Measurements from ENCODE around the gene NOL4.

The NOL4 gene

GRCh38 chr18:34225218-34225553 is 473 bp upstream of the NOL4 start:
- TF ChIP-seq ZFX (IDR thresholded peaks at IDR 0.05) (no peak), CTCF (conservative IDR thresholded peaks at IDR 0.05) (peak; percentile 14)
- H3K27ac ChIP-seq = no peak overlapping the region

- no peak overlapping the region for H3K27ac ChIP-seq
- TF ChIP-seq CTCF (conservative IDR thresholded peaks at IDR 0.05) (no peak), ZFX (IDR thresholded peaks at IDR 0.05) (no peak)
Observed at GRCh38 chr18:34223893-34224422, 755 bp downstream of the NOL4 start.

GRCh38 chr18:34223164-34223892 is 1.4 kb downstream of the NOL4 start:
- TF ChIP-seq ZFX (IDR thresholded peaks at IDR 0.05) = no peak
- TF ChIP-seq CTCF (conservative IDR thresholded peaks at IDR 0.05) = no peak

GRCh38 chr18:34222307-34223163 is 2.2 kb downstream of the NOL4 start:
- TF ChIP-seq ZFX (IDR thresholded peaks at IDR 0.05) (no peak), CTCF (conservative IDR thresholded peaks at IDR 0.05) (no peak)
- H3K27ac ChIP-seq = no peak overlapping the region

More at GRCh38 chr18:34223164-34223892, 1.4 kb downstream of the NOL4 start:
- H3K27ac ChIP-seq = no peak overlapping the region

GRCh38 chr18:34221971-34222306 is 2.8 kb downstream of the NOL4 start:
- no peak overlapping the region for H3K27ac ChIP-seq
- no peak for TF ChIP-seq ZFX (IDR thresholded peaks at IDR 0.05)
- no peak for TF ChIP-seq CTCF (conservative IDR thresholded peaks at IDR 0.05)

GRCh38 chr18:34220081-34220815 is 4.5 kb downstream of the NOL4 start:
- no peak overlapping the region for H3K27ac ChIP-seq
- TF ChIP-seq ZFX (IDR thresholded peaks at IDR 0.05) (no peak), CTCF (conservative IDR thresholded peaks at IDR 0.05) (no peak)
